HCT116 (cell line): ENCODE measurements around the gene AADACL3. TPM values are rescaled to one million over a fixed set of nuclear protein-coding genes. Genes with fewer than 3 reads are reported as not detected.

Source experiments
- ATAC-seq: fragments of 200-7000 bp; cut with Tn5 transposase; 2 replicates; pipeline ENCODE4 v1.9.1; 2020; ENCODE audit warnings: mild to moderate bottlenecking, moderate library complexity
- BruUV-seq: library from RNA; stranded (reverse); fragments of 400-500 nt; replicated peaks from 2 replicates; lab custom pipeline; 2021; lab: Mats Ljungman, UMichigan
- CTCF ChIA-PET: fragments of 300-600 bp; sonication (Branson Sonifier 250); formaldehyde crosslinking; loops from one replicate; lab custom pipeline; 2021; ENCODE audit warnings: antibody characterized with exemption; lab: Charles Lee
- POLR2A ChIA-PET: fragments of 300-600, 350-600 bp; sonication (Branson Sonifier 250); formaldehyde crosslinking; loops from one replicate; lab custom pipeline; 2021; ENCODE audit warnings: antibody characterized with exemption; lab: Charles Lee
- RAD21 ChIA-PET, 2 experiments: fragments of 300-600 bp; sonication (Branson Sonifier 250); formaldehyde crosslinking; loops; one replicate each; lab custom pipeline; 2023; ENCODE audit warnings: low total read pairs in 2 of 2; ENCODE audit not compliant: uncharacterized antibody in 2 of 2, unreplicated experiment in 2 of 2, low non-redundant PET in 1 of 2; lab: Charles Lee
- DNase-seq: peaks from one replicate; pipeline ENCODE4 v3.0.0-alpha.2; 2010; ENCODE audit warnings: low read depth, low spot score
- H2AFZ ChIP-seq: fragments of 200-600 bp; shearing (Covaris generic), sonication (generic); 2 replicates; pipeline ENCODE4 v1.6.1; 2017; ENCODE audit warnings: low read depth, mixed run types, mixed read lengths, antibody characterized with exemption, low read length; ENCODE audit not compliant: poor library complexity, severe bottlenecking
- H3K27ac ChIP-seq: 2 replicates; pipeline ENCODE4 v1.5.1; 2012; ENCODE audit warnings: low read depth, low read length
- H3K27me3 ChIP-seq: fragments of 200-600 bp; sonication (generic); 2 replicates; pipeline ENCODE4 v1.6.1; 2016; ENCODE audit warnings: mixed run types, low read length, mixed read lengths; ENCODE audit not compliant: insufficient read depth
- H3K36me3 ChIP-seq, 2 experiments: fragments of 200-500 bp in 1 of 2; fragments of 200-600 bp in 1 of 2; sonication (Bioruptor generic) in 1 of 2; sonication (generic) in 1 of 2; 2 replicates each; pipeline versions ENCODE4 v1.5.1 to v1.6.1; 2014 to 2016; ENCODE audit warnings: low read length in 2 of 2, inconsistent platforms in 1 of 2, mixed read lengths in 1 of 2, mixed run types in 1 of 2; ENCODE audit not compliant: insufficient read depth in 2 of 2, control insufficient read depth in 1 of 2
- H3K4me1 ChIP-seq, 2 experiments: fragments of 200-600 bp in 1 of 2; sonication (generic) in 1 of 2; 2 replicates each; pipeline versions ENCODE4 v1.5.1 to v1.6.1; 2012 to 2017; ENCODE audit warnings: low read length in 2 of 2, inconsistent platforms in 1 of 2, mild to moderate bottlenecking in 1 of 2, mixed read lengths in 1 of 2, mixed run types in 1 of 2, moderate library complexity in 1 of 2; ENCODE audit not compliant: insufficient read depth in 2 of 2, control insufficient read depth in 1 of 2
- H3K4me2 ChIP-seq: fragments of 200-600 bp; sonication (generic); 2 replicates; pipeline ENCODE4 v1.6.1; 2017; ENCODE audit warnings: mixed run types, low read length, mixed read lengths
- H3K4me3 ChIP-seq, 2 experiments: fragments of 200-600 bp in 1 of 2; sonication (generic) in 1 of 2; replicated peaks in 1 of 2; 2 replicates each; pipeline ENCODE4 v1.5.1; 2011 to 2016; ENCODE audit warnings: low read length in 2 of 2, control low read depth in 1 of 2, low read depth in 1 of 2, mild to moderate bottlenecking in 1 of 2, mixed read lengths in 1 of 2, mixed run types in 1 of 2
- H3K79me2 ChIP-seq: fragments of 200-600 bp; sonication (generic); 2 replicates; pipeline ENCODE4 v1.6.1; 2017; ENCODE audit warnings: mild to moderate bottlenecking, mixed run types, low read length, moderate library complexity, mixed read lengths; ENCODE audit not compliant: insufficient read depth
- H3K9ac ChIP-seq: fragments of 200-600 bp; sonication (generic); 2 replicates; pipeline ENCODE4 v1.6.1; 2016; ENCODE audit warnings: low read length, mixed read lengths
- H3K9me2 ChIP-seq: fragments of 200-600 bp; sonication (generic), shearing (Covaris generic); 2 replicates; pipeline ENCODE4 v1.6.1; 2017; ENCODE audit warnings: mixed run types, mild to moderate bottlenecking, moderate library complexity; ENCODE audit not compliant: insufficient read depth
- H3K9me3 ChIP-seq, 2 experiments: fragments of 200-500 bp in 1 of 2; fragments of 200-600 bp in 1 of 2; sonication (Bioruptor generic) in 1 of 2; sonication (generic) in 1 of 2; 2 replicates each; pipeline ENCODE4 v1.6.1; 2014 to 2017; ENCODE audit warnings: low read length in 2 of 2, mixed read lengths in 2 of 2, inconsistent platforms in 1 of 2, low read depth in 1 of 2, mild to moderate bottlenecking in 1 of 2, mixed run types in 1 of 2, moderate library complexity in 1 of 2; ENCODE audit not compliant: control insufficient read depth in 1 of 2, insufficient read depth in 1 of 2
- H4K20me1 ChIP-seq: fragments of 200-600 bp; sonication (generic), shearing (Covaris generic); 2 replicates; pipeline ENCODE4 v1.6.1; 2017; ENCODE audit warnings: mixed run types, mild to moderate bottlenecking, moderate library complexity; ENCODE audit not compliant: insufficient read depth
- CBX3 ChIP-seq: IDR thresholded peaks from 2 replicates; pipeline ENCODE4 v1.6.1; 2012; ENCODE audit warnings: low read depth
- ELF1 ChIP-seq: IDR thresholded peaks from 2 replicates; pipeline ENCODE4 v1.6.1; 2012; ENCODE audit warnings: low read depth, borderline replicate concordance
- EZH2 ChIP-seq: fragments of 200-600 bp; sonication (generic); IDR thresholded peaks from 2 replicates; pipeline ENCODE4 v1.6.1; 2017; ENCODE audit warnings: antibody characterized with exemption, mixed run types
- EZH2phosphoT487 ChIP-seq: fragments of 200-600 bp; IDR thresholded peaks from 2 replicates; pipeline ENCODE4 v1.6.1; 2018; ENCODE audit warnings: antibody characterized with exemption, borderline replicate concordance
- FOSL1 ChIP-seq: IDR thresholded peaks from 2 replicates; pipeline ENCODE4 v1.6.1; 2012; ENCODE audit warnings: low read depth
- JUND ChIP-seq: IDR thresholded peaks from 2 replicates; pipeline ENCODE4 v1.6.1; 2012
- POLR2A ChIP-seq: IDR thresholded peaks from 2 replicates; pipeline ENCODE4 v1.7.0; 2011; ENCODE audit warnings: borderline replicate concordance; ENCODE audit not compliant: insufficient read depth, insufficient read length; ENCODE audit errors: extremely low read depth
- REST ChIP-seq: IDR thresholded peaks from 2 replicates; pipeline ENCODE4 v1.6.1; 2012; ENCODE audit warnings: low read depth
- SIN3A ChIP-seq: IDR thresholded peaks from 2 replicates; pipeline ENCODE4 v1.6.1; 2012; ENCODE audit warnings: low read depth
- SP1 ChIP-seq: IDR thresholded peaks from 2 replicates; pipeline ENCODE4 v1.6.1; 2012; ENCODE audit warnings: low read depth
- SRF ChIP-seq: IDR thresholded peaks from 2 replicates; pipeline ENCODE4 v1.6.1; 2012; ENCODE audit warnings: low read depth
- TCF7L2 ChIP-seq: IDR thresholded peaks from 2 replicates; pipeline ENCODE4 v1.7.0; 2011; ENCODE audit warnings: borderline replicate concordance, inconsistent platforms; ENCODE audit not compliant: insufficient read depth, insufficient read length; ENCODE audit errors: extremely low read depth
- YY1 ChIP-seq: IDR thresholded peaks from 2 replicates; pipeline ENCODE4 v1.6.1; 2011; ENCODE audit warnings: low read length, low read depth, moderate library complexity, mild to moderate bottlenecking; ENCODE audit not compliant: insufficient replicate concordance; ENCODE audit errors: extremely low read depth
- ZBTB33 ChIP-seq: IDR thresholded peaks from 2 replicates; pipeline ENCODE4 v1.6.1; 2011; ENCODE audit warnings: mild to moderate bottlenecking, low read length, moderate library complexity; ENCODE audit not compliant: insufficient replicate concordance; ENCODE audit errors: extremely low read depth
- ZNF274 ChIP-seq: fragments of 200-500 bp; sonication (Bioruptor generic); IDR thresholded peaks from 2 replicates; pipeline ENCODE4 v1.6.1; 2014; ENCODE audit warnings: mild to moderate bottlenecking, low read depth, low read length, inconsistent platforms
- intact Hi-C: fragments of 100-400 bp; cut with micrococcal nuclease; formaldehyde crosslinking; loops from 2 replicates; pipeline ENCODE4 v1.10.0; 2022
- total RNA-seq: library from RNA; stranded (reverse); gene quantifications from one replicate; pipeline ENCODE4 v1.2.1, GENCODE V29; 2021; ENCODE audit not compliant: unreplicated experiment
- TF ChIP-seq, protein P1 (sequence below): IDR thresholded peaks from 2 replicates; pipeline ENCODE4 v1.6.1; 2012
- TF ChIP-seq, protein P2 (sequence below): IDR thresholded peaks from 2 replicates; pipeline ENCODE4 v1.6.1; 2012

The AADACL3 gene
- total RNA-seq, 1 experiment from 2014 or later: not detected

DNA sequence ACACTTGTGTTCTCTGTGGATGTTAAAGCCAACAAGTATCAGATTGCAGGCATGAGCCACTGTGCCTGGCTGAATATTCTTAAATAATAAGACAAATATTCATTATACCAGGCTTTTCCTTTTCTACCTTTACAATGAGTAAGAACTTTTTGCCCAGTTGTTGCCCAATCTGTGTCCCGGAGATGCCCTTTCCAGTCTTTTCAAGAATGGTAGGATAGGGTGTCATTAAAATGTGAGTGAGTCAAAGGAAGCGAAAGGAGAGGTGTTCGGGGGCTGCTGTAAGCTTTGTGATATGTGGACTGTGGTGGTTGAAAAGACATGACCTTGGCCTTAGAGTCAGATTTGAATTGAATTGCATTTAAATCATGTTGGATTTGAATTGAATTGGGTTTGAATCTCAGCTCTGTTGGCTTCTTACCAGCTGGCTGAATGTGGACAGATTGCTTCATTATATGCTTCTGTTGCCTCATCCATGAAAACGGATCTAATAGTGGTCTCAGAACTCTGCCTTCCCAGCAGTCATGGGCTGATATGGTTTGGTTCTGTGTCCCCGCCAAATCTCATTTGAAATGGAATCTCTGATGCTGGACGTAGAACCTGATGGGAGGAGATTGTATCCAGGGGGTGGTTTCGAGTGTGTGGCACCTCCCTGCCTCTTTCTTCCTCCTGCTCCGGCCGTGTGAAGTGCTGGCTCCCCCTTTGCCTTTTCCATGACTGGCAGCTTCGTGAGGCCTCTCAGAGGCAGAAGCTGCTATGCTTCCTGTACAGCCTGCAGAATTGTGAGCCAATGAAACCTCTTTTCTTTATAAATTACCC lies 22.7 kb upstream of the AADACL3 start:
- no TSS peak for BruUV-seq
- no peaks in the 10 kb centered on the region for H3K79me2 ChIP-seq
- no peaks in the 10 kb centered on the region for H4K20me1 ChIP-seq
- no peak for DNase-seq
- ChIA-PET CTCF (no interaction called here), POLR2A (no interaction called here), RAD21 (no interaction called here)
- no peak overlapping the region for H2AFZ ChIP-seq
- no peak overlapping the region for H3K4me3 ChIP-seq
- no peaks in the 10 kb centered on the region for H3K27me3 ChIP-seq
- no peaks in the 10 kb centered on the region for H3K9me3 ChIP-seq
- H3K9ac ChIP-seq: no peak overlapping the region
- no peak overlapping the region for H3K27ac ChIP-seq
- no peak overlapping the region for H3K4me2 ChIP-seq
- TF ChIP-seq, protein P1, sequence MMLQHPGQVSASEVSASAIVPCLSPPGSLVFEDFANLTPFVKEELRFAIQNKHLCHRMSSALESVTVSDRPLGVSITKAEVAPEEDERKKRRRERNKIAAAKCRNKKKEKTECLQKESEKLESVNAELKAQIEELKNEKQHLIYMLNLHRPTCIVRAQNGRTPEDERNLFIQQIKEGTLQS: no peak
- no peak for TF ChIP-seq REST
- TF ChIP-seq ZBTB33: no peak
- TF ChIP-seq TCF7L2: no peak
- TF ChIP-seq JUND: no peak
- no peak for TF ChIP-seq SIN3A
- TF ChIP-seq CBX3: no peak
- no peak for TF ChIP-seq ZNF274
- no peak for TF ChIP-seq SRF
- TF ChIP-seq EZH2: no peak
- no peak for TF ChIP-seq FOSL1
- TF ChIP-seq YY1: no peak
- TF ChIP-seq, protein P2, sequence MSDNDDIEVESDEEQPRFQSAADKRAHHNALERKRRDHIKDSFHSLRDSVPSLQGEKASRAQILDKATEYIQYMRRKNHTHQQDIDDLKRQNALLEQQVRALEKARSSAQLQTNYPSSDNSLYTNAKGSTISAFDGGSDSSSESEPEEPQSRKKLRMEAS: no peak
- TF ChIP-seq ELF1: no peak
- TF ChIP-seq EZH2phosphoT487: no peak
- no peak for TF ChIP-seq POLR2A
- no peak for TF ChIP-seq SP1
- no peak for ATAC-seq
- H3K36me3 ChIP-seq: no peaks in the 10 kb centered on the region
- H3K4me1 ChIP-seq: no peaks in the 10 kb centered on the region
- intact Hi-C loops: no loop called here
- H3K9me2 ChIP-seq: no peaks in the 10 kb centered on the region
